Body of pancreas (tissue), 4 donors: Measurements from ENCODE around the gene CHRNA5. TPM values are rescaled to one million over a fixed set of nuclear protein-coding genes. Genes with fewer than 3 reads are reported as not detected.
A peak's percentile ranks its signal among the peaks of the same experiment; 100 is the strongest.

Experiments used
- ATAC-seq: fragments of 150-250 bp; one replicate; pipeline ENCODE4 v1.9.1; 2016
- DNase-seq, 4 donors: peaks; one replicate each; pipeline ENCODE4 v3.0.0-alpha.2; 2019
- H3K27ac ChIP-seq, 4 donors: fragments of 200-600 bp; sonication (generic); 1 replicate in 3 of 4; 2 replicates in 1 of 4; pipeline versions ENCODE4 v1.5.1 to v1.6.1; 2016 to 2019; ENCODE audit warnings: mild to moderate bottlenecking in 1 of 4, mixed read lengths in 1 of 4, moderate library complexity in 1 of 4
- H3K27me3 ChIP-seq, 2 donors: fragments of 200-600 bp; sonication (generic); one replicate each; pipeline ENCODE4 v1.6.0; 2016; ENCODE audit warnings: mild to moderate bottlenecking in 1 of 2
- H3K36me3 ChIP-seq, 2 donors: fragments of 200-600 bp; sonication (generic); replicated peaks in 1 of 2; 2 replicates each; pipeline ENCODE4 v1.5.1; 2016; ENCODE audit warnings: low read depth in 2 of 2; ENCODE audit not compliant: insufficient read depth in 1 of 2
- H3K4me1 ChIP-seq: fragments of 200-600 bp; sonication (generic); one replicate; pipeline ENCODE4 v1.6.0; 2016
- H3K4me3 ChIP-seq, 2 donors: fragments of 200-600 bp; sonication (generic); 1 replicate in 1 of 2; 2 replicates in 1 of 2; pipeline ENCODE4 v1.5.1; 2016 to 2019
- H3K9me3 ChIP-seq, 3 donors: fragments of 200-600 bp; sonication (generic); 1 replicate in 2 of 3; 2 replicates in 1 of 3; pipeline ENCODE4 v1.5.1; 2016
- CTCF ChIP-seq, 7 experiments: fragments of 450-650 bp in 4 of 7; fragments of 200-600 bp in 3 of 7; sonication (generic) in 3 of 7; IDR thresholded peaks; one replicate each; pipeline ENCODE4 v1.5.1; 2016 to 2019; ENCODE audit warnings: antibody characterized with exemption in 7 of 7
- POLR2A ChIP-seq, 3 donors: fragments of 450-650 bp; IDR thresholded peaks; one replicate each; pipeline ENCODE4 v1.6.1; 2016; ENCODE audit warnings: antibody characterized with exemption in 3 of 3, mild to moderate bottlenecking in 2 of 3
- WGBS, 2 donors: methylation state at CpG; one replicate each; pipeline ENCODE4 v1.1.5; 2017; 5-methylcytosine and 5-hydroxymethylcytosine counted together
- intact Hi-C: fragments of 100-400 bp; cut with DNase I; formaldehyde crosslinking; loops from one replicate; pipeline ENCODE4 v1.15.1; 2023
- total RNA-seq, 2 donors: library from RNA; depleted of rRNA; stranded (reverse); fragments of >200 nt; gene quantifications; one replicate each; pipeline ENCODE4 v1.1.0, GENCODE V29; 2016

The CHRNA5 gene
- total RNA-seq, 2 donors from 2014 or later, result 1.6 TPM; not detected in 1

- TF ChIP-seq POLR2A (IDR thresholded peaks at IDR 0.05), result no peak
- no peak for TF ChIP-seq CTCF (IDR thresholded peaks at IDR 0.05)
- 56 to 65% methylated on average over 11 of the region's 11 CpGs for WGBS, 2 donors
- Histone ChIP-seq H3K4me3 (no peak overlapping the region), H3K36me3 (no peaks in the 10 kb centered on the region), H3K9me3 (no peaks in the 10 kb centered on the region), H3K4me1 (peaks cover 17% of the 10 kb centered on the region), H3K27me3 (no peaks in the 10 kb centered on the region), H3K27ac (peak overlapping the region in 1 of 4 donors; percentile 28)
- intact Hi-C loops, result no loop called here
- no peak for DNase-seq
- no peak for ATAC-seq
Measured at GRCh38 chr15:78564743-78565096, 600 bp upstream of the CHRNA5 start.

- Histone ChIP-seq H3K36me3 (no peaks in the 10 kb centered on the region), H3K27ac (peak overlapping the region; percentile 28 to 75 (median 54)), H3K4me3 (peak overlapping the region in 1 of 2 donors; percentile 8), H3K27me3 (no peaks in the 10 kb centered on the region), H3K9me3 (no peaks in the 10 kb centered on the region), H3K4me1 (peaks cover 17% of the 10 kb centered on the region)
- intact Hi-C loops, result no loop called here
- ATAC-seq, result peak; percentile 17
- no peak for TF ChIP-seq POLR2A (IDR thresholded peaks at IDR 0.05)
- TF ChIP-seq CTCF (IDR thresholded peaks at IDR 0.05), result peak in 4 of 7 experiments; percentile 9 to 35 (median 28)
- 1 to 2% methylated on average over 19 of the region's 19 CpGs for whole genome bisulfite sequencing, 2 donors
- peak in 2 of 4 donors; percentile 16 to 19 for DNase-seq
Measured at GRCh38 chr15:78565951-78566774, 843 bp downstream of the CHRNA5 start.

GRCh38 chr15:78567531-78567930 lies 2.2 kb downstream of the CHRNA5 start:
- H3K27me3 ChIP-seq, result no peaks in the 10 kb centered on the region
- intact Hi-C loops, result no loop called here
- no peaks in the 10 kb centered on the region for H3K36me3 ChIP-seq
- no peak for DNase-seq
- peaks cover 17% of the 10 kb centered on the region for H3K4me1 ChIP-seq
- 72 to 74% methylated on average over 4 of the region's 4 CpGs for WGBS, 2 donors
- no peak for TF ChIP-seq POLR2A (IDR thresholded peaks at IDR 0.05)
- no peak for TF ChIP-seq CTCF (IDR thresholded peaks at IDR 0.05)
- H3K9me3 ChIP-seq, result no peaks in the 10 kb centered on the region
- H3K4me3 ChIP-seq, result no peak overlapping the region
- no peak overlapping the region for H3K27ac ChIP-seq
- ATAC-seq, result no peak

GRCh38 chr15:78570710-78571109 lies 5.4 kb downstream of the CHRNA5 start:
- ATAC-seq, result no peak
- Histone ChIP-seq H3K27me3 (no peaks in the 10 kb centered on the region), H3K4me1 (peaks cover 11% of the 10 kb centered on the region), H3K36me3 (no peaks in the 10 kb centered on the region), H3K9me3 (no peaks in the 10 kb centered on the region), H3K4me3 (no peak overlapping the region), H3K27ac (no peak overlapping the region)
- intact Hi-C loops, result no loop called here
- 66 to 78% methylated on average over 2 of the region's 2 CpGs for WGBS, 2 donors
- DNase-seq, result no peak
- TF ChIP-seq POLR2A (IDR thresholded peaks at IDR 0.05) (no peak), CTCF (IDR thresholded peaks at IDR 0.05) (no peak)

- TF ChIP-seq CTCF (IDR thresholded peaks at IDR 0.05) (no peak), POLR2A (IDR thresholded peaks at IDR 0.05) (no peak)
- H3K9me3 ChIP-seq, result no peaks in the 10 kb centered on the region
- H3K4me1 ChIP-seq, result peaks cover 4% of the 10 kb centered on the region
- no peaks in the 10 kb centered on the region for H3K27me3 ChIP-seq
- ATAC-seq, result no peak
- H3K4me3 ChIP-seq, result no peak overlapping the region
- no peaks in the 10 kb centered on the region for H3K36me3 ChIP-seq
- WGBS, 2 donors, result 52 to 62% methylated on average over 4 of the region's 4 CpGs
- H3K27ac ChIP-seq, result no peak overlapping the region
- intact Hi-C loops, result no loop called here
- DNase-seq, result no peak
Measured at GRCh38 chr15:78571382-78571781, 6.1 kb downstream of the CHRNA5 start.
